ENCODE data around the gene SRP68.

Gene SRP68

DNA sequence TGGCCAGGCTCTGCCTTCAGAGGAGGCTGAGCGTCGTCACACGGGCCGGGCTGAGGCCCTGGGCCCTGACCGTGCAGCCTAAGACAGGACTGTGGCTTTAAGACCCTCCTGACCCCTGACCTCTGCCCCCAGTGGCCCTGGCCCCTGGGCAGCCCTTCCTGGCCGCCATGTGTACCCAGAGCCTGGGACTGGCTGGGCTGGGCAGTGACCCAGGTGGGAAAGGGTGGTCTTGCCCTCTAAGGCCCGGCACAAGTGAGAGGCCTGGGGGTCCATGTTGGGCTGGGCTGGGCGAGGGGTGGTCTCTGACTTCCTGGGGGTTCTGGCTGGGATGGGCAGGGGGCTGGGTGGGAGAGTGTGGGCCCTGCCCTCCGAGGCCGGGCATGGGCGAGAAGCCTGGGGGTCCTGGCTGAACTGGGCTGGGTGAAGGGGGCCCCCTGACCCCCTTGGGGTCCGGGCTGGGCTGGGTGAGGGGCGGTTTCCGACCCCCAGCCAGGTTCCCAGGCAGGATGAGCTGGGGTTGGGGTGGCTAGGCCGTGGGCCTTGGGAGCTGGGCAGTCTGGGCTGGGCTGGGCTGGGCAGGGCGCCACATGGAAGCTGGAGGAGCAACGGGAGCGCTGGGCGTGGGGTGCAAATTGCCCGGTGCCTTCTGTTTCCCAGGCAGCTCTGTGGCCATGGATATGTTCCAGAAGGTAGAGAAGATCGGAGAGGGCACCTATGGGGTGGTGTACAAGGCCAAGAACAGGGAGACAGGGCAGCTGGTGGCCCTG, 71.4 kb downstream of the SRP68 start, which contains the start of gene CDK3:
Gene CDK3 (plus strand): TSS at position 101 of the 767 bp plus-strand sequence. CDS start 571 bp downstream, at position 672.
- H3K36me3 ChIP-seq (ENCODE audit: control insufficient read depth in 2 of 2, insufficient read depth in 1 of 2, low read length in 2 of 2) = peaks cover 0 to 4% of the 10 kb centered on the region in 2 experiments; a peak in 1 of 3 replicates

DNA sequence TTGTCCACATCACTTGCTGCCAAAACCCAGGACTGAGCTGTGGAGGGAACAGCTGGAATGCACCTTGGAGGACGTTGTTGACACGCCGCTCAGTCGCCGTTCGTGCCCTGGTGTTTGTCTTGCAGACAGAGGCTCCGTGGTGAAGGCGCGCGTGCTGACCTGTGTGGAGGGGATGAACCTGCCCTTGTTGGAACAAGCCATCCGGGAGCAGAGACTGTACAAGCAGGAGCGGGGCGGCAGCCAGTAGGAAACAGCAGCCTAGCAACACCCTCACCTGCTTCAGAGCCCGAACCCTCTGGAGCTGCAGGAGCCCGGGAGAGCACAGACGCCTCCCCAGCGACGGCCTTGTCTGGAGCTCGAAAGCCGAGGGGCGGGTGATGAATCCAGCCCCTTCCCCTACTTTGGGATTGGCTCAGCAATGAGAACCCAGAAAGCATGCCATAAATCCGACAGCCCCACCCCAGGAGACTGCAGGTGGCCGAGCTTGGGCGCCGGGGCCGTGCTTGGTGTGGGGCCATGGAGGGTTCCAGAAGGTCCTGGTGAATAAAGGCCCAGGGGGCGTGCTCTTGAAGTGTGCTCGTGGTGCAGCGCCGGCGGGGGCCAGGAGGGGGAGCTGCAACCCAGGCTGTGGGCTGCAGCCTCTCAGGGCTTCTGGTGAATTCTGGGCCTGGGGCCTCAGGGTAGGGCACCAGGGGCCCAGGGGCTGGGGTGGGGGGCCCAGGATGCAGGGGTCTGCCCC, 72.1 kb downstream of the SRP68 start:
- POLR2A ChIA-PET = interaction anchor here (0.6 to 1.3 kb wide), 5 partner anchors 20 to 220 kb away, joined by 3 to 8 read pairs (median 4); partner anchors contain the start of genes FBF1 and MRPL38

More for the DNA sequence above, 71.4 kb downstream of the SRP68 start, which contains the start of gene CDK3:
- Histone ChIP-seq H3K9me3 (ENCODE audit: control insufficient read depth, insufficient read depth, low read depth, low read length) (no peaks in the 10 kb centered on the region), H3K27ac (ENCODE audit: extremely low read depth, low read depth, low read length) (no peak within 1 kb of the TSS), H3K4me3 (ENCODE audit: low read depth, low read length) (no peak within 1 kb of the TSS), H3K4me1 (ENCODE audit: control insufficient read depth, insufficient read depth, low read length) (no peaks in the 10 kb centered on the region)
- ChIA-PET POLR2A (interaction anchor here (0.5 to 1.8 kb wide), 6 partner anchors 8 to 221 kb away, joined by 3 to 4 read pairs (median 4); partner anchors contain the start of genes ACOX1, FBF1, MRPL38 and TEN1), CTCF (interaction anchor here (0.6 to 12.1 kb wide), 33 partner anchors 9 to 368 kb away, joined by 3 to 224 read pairs (median 4); partner anchors contain the start of genes FBF1, MRPL38 and SMIM5)
- TF ChIP-seq GLIS2 (tag by site-specific recombination; IDR thresholded peaks at IDR 0.05) (peak; percentile 61), BCL11B (tag by site-specific recombination; IDR thresholded peaks at IDR 0.05; ENCODE audit: low read depth) (peak; percentile 66; the same call in 1 of the 2 replicates)
- TF ChIP-seq, protein P1, sequence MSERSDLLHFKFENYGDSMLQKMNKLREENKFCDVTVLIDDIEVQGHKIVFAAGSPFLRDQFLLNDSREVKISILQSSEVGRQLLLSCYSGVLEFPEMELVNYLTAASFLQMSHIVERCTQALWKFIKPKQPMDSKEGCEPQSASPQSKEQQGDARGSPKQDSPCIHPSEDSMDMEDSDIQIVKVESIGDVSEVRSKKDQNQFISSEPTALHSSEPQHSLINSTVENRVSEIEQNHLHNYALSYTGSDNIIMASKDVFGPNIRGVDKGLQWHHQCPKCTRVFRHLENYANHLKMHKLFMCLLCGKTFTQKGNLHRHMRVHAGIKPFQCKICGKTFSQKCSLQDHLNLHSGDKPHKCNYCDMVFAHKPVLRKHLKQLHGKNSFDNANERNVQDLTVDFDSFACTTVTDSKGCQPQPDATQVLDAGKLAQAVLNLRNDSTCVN (tag by site-specific recombination; optimal IDR thresholded peaks at IDR 0.05) = peak; percentile 2
- TF ChIP-seq, protein P2, sequence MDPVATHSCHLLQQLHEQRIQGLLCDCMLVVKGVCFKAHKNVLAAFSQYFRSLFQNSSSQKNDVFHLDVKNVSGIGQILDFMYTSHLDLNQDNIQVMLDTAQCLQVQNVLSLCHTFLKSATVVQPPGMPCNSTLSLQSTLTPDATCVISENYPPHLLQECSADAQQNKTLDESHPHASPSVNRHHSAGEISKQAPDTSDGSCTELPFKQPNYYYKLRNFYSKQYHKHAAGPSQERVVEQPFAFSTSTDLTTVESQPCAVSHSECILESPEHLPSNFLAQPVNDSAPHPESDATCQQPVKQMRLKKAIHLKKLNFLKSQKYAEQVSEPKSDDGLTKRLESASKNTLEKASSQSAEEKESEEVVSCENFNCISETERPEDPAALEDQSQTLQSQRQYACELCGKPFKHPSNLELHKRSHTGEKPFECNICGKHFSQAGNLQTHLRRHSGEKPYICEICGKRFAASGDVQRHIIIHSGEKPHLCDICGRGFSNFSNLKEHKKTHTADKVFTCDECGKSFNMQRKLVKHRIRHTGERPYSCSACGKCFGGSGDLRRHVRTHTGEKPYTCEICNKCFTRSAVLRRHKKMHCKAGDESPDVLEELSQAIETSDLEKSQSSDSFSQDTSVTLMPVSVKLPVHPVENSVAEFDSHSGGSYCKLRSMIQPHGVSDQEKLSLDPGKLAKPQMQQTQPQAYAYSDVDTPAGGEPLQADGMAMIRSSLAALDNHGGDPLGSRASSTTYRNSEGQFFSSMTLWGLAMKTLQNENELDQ (tag by site-specific recombination; IDR thresholded peaks at IDR 0.05; ENCODE audit: low read depth) = no peak

More for the DNA sequence above, 72.1 kb downstream of the SRP68 start:
- Histone ChIP-seq H3K4me1 (ENCODE audit: control insufficient read depth, insufficient read depth, low read length) (no peaks in the 10 kb centered on the region), H3K9me3 (ENCODE audit: control insufficient read depth, insufficient read depth, low read depth, low read length) (no peaks in the 10 kb centered on the region), H3K4me3 (ENCODE audit: low read depth, low read length) (no peak overlapping the region), H3K36me3 (ENCODE audit: control insufficient read depth in 2 of 2, insufficient read depth in 1 of 2, low read length in 2 of 2) (peaks cover 0 to 4% of the 10 kb centered on the region in 2 experiments; a peak in 1 of 3 replicates), H3K27ac (ENCODE audit: extremely low read depth, low read depth, low read length) (no peak overlapping the region)
- TF ChIP-seq KLF7 (tag by site-specific recombination; IDR thresholded peaks at IDR 0.05; ENCODE audit: borderline replicate concordance) (no peak), ZBTB48 (tag by site-specific recombination; IDR thresholded peaks at IDR 0.05) (no peak), ZNF514 (tag by site-specific recombination; IDR thresholded peaks at IDR 0.05) (no peak), ZNF571 (tag by site-specific recombination; IDR thresholded peaks at IDR 0.05) (no peak), GLIS1 (tag by site-specific recombination; IDR thresholded peaks at IDR 0.05) (peak; percentile 64; the same call in 1 of the 2 replicates), KLF9 (tag by site-specific recombination; IDR thresholded peaks at IDR 0.05; ENCODE audit: low read depth) (0 out of 2 replicates have a peak, but pooled peaks have one; percentile 28), ZNF2 (tag by site-specific recombination; IDR thresholded peaks at IDR 0.05) (0 out of 2 replicates have a peak, but pooled peaks have one; percentile 44), ZNF654 (tag by site-specific recombination; IDR thresholded peaks at IDR 0.05; ENCODE audit: low read depth) (peak; percentile 22; the same call in 1 of the 2 replicates), ZNF701 (tag by site-specific recombination; IDR thresholded peaks at IDR 0.05) (no peak), ZFP69B (tag by site-specific recombination; IDR thresholded peaks at IDR 0.05) (no peak)
- TF ChIP-seq, protein P3, sequence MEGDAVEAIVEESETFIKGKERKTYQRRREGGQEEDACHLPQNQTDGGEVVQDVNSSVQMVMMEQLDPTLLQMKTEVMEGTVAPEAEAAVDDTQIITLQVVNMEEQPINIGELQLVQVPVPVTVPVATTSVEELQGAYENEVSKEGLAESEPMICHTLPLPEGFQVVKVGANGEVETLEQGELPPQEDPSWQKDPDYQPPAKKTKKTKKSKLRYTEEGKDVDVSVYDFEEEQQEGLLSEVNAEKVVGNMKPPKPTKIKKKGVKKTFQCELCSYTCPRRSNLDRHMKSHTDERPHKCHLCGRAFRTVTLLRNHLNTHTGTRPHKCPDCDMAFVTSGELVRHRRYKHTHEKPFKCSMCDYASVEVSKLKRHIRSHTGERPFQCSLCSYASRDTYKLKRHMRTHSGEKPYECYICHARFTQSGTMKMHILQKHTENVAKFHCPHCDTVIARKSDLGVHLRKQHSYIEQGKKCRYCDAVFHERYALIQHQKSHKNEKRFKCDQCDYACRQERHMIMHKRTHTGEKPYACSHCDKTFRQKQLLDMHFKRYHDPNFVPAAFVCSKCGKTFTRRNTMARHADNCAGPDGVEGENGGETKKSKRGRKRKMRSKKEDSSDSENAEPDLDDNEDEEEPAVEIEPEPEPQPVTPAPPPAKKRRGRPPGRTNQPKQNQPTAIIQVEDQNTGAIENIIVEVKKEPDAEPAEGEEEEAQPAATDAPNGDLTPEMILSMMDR (tag by site-specific recombination; IDR thresholded peaks at IDR 0.05) = peak; percentile 78
- TF ChIP-seq, protein P4, sequence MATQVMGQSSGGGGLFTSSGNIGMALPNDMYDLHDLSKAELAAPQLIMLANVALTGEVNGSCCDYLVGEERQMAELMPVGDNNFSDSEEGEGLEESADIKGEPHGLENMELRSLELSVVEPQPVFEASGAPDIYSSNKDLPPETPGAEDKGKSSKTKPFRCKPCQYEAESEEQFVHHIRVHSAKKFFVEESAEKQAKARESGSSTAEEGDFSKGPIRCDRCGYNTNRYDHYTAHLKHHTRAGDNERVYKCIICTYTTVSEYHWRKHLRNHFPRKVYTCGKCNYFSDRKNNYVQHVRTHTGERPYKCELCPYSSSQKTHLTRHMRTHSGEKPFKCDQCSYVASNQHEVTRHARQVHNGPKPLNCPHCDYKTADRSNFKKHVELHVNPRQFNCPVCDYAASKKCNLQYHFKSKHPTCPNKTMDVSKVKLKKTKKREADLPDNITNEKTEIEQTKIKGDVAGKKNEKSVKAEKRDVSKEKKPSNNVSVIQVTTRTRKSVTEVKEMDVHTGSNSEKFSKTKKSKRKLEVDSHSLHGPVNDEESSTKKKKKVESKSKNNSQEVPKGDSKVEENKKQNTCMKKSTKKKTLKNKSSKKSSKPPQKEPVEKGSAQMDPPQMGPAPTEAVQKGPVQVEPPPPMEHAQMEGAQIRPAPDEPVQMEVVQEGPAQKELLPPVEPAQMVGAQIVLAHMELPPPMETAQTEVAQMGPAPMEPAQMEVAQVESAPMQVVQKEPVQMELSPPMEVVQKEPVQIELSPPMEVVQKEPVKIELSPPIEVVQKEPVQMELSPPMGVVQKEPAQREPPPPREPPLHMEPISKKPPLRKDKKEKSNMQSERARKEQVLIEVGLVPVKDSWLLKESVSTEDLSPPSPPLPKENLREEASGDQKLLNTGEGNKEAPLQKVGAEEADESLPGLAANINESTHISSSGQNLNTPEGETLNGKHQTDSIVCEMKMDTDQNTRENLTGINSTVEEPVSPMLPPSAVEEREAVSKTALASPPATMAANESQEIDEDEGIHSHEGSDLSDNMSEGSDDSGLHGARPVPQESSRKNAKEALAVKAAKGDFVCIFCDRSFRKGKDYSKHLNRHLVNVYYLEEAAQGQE (tag by site-specific recombination; IDR thresholded peaks at IDR 0.05) = no peak
- TF ChIP-seq, protein P5, sequence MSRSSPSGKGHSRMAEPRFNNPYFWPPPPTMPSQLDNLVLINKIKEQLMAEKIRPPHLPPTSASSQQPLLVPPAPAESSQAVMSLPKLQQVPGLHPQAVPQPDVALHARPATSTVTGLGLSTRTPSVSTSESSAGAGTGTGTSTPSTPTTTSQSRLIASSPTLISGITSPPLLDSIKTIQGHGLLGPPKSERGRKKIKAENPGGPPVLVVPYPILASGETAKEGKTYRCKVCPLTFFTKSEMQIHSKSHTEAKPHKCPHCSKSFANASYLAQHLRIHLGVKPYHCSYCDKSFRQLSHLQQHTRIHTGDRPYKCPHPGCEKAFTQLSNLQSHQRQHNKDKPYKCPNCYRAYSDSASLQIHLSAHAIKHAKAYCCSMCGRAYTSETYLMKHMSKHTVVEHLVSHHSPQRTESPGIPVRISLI (tag by site-specific recombination; IDR thresholded peaks at IDR 0.05) = no peak
- CTCF ChIA-PET = interaction anchor here (0.5 to 12.1 kb wide), 38 partner anchors 9 to 1213 kb away, joined by 3 to 224 read pairs (median 4); partner anchors contain the start of genes FBF1 and MRPL38

All from HEK293 (cell line).